ENCODE data around the gene UROS. TPM values are rescaled to one million over a fixed set of nuclear protein-coding genes. Genes with fewer than 3 reads are reported as not detected.
A peak's percentile ranks its signal among the peaks of the same experiment; 100 is the strongest.

UROS gene
- total and polyA plus RNA-seq, 2 donors (not counting 1 experiment from before 2014, with no cell fraction given): 54.4 to 60.4 TPM

DNA sequence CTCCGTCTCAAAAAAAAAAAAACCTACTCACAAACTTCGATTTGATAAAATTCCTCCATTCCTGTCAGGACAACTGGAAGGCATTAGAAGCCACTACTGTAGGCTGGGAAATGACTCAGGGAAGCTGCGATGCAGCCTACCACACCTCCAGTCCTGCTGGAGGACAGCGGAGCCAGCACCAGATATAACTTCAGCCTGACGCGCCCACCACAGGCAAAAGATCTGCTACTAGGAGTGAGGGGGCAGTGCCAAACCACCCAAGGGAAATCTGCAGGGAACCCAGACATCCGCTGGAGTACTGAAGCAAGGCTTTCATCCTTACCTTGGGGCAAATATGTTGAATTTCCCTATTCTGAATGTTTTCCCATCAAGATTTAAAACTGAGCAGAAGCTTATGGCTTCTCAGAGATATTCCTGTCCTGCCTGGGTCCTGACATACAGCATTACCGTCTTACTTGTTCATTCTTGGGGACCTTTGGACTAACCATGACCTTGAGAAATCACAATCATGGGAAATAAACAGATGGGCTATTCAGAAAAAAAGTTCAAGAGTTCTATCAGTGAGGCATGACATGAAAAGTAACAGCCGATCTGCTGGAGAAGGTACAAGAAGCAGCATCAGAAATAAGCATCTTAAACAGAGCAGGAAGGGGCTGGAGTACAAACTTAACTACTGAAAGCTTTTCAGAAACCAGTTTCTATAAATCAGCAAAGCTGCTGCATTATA is 20.7 kb upstream of the UROS start:
- Histone ChIP-seq H3K79me2 (ENCODE audit: control insufficient read depth, insufficient read depth, low read length) (no peaks in the 10 kb centered on the region), H3K27me3 (ENCODE audit: control insufficient read depth, insufficient read depth, low read length) (no peaks in the 10 kb centered on the region), H3K4me1 (ENCODE audit: control insufficient read depth, extremely low read depth, insufficient read depth, low read length) (no peaks in the 10 kb centered on the region), H3K27ac (ENCODE audit: insufficient read depth, low read length) (no peak overlapping the region), H4K20me1 (ENCODE audit: control insufficient read depth, extremely low read depth, insufficient read depth, low read length) (no peaks in the 10 kb centered on the region), H3K9me3 (ENCODE audit: control insufficient read depth, insufficient read depth, low read depth, low read length) (no peaks in the 10 kb centered on the region), H3K9ac (ENCODE audit: insufficient read depth, low read length) (no peak overlapping the region), H3K4me2 (ENCODE audit: extremely low read depth, insufficient read depth, low read length) (no peak overlapping the region), H3K36me3 (ENCODE audit: control insufficient read depth, insufficient read depth, low read length) (peaks cover 6% of the 10 kb centered on the region), H3K4me3 (replicated peaks in 1 of 4; ENCODE audit: control extremely low read depth in 1 of 4, insufficient read depth in 1 of 4, low read depth in 3 of 4, low read length in 4 of 4) (no peak overlapping the region), H2AFZ (ENCODE audit: low read length) (no peak overlapping the region)
- TF ChIP-seq EZH2 (IDR thresholded peaks at IDR 0.05; ENCODE audit: low read length, missing control alignments): no peak
- TF ChIP-seq, protein P1, sequence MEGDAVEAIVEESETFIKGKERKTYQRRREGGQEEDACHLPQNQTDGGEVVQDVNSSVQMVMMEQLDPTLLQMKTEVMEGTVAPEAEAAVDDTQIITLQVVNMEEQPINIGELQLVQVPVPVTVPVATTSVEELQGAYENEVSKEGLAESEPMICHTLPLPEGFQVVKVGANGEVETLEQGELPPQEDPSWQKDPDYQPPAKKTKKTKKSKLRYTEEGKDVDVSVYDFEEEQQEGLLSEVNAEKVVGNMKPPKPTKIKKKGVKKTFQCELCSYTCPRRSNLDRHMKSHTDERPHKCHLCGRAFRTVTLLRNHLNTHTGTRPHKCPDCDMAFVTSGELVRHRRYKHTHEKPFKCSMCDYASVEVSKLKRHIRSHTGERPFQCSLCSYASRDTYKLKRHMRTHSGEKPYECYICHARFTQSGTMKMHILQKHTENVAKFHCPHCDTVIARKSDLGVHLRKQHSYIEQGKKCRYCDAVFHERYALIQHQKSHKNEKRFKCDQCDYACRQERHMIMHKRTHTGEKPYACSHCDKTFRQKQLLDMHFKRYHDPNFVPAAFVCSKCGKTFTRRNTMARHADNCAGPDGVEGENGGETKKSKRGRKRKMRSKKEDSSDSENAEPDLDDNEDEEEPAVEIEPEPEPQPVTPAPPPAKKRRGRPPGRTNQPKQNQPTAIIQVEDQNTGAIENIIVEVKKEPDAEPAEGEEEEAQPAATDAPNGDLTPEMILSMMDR (conservative IDR thresholded peaks at IDR 0.05 in 1 of 2, IDR thresholded peaks at IDR 0.05 in 1 of 2; ENCODE audit: low read depth in 1 of 2, low read length in 2 of 2): no peak
- peak in 1 of 2 donors; percentile 34 for DNase-seq (ENCODE audit: low read depth in 2 of 2)

DNA sequence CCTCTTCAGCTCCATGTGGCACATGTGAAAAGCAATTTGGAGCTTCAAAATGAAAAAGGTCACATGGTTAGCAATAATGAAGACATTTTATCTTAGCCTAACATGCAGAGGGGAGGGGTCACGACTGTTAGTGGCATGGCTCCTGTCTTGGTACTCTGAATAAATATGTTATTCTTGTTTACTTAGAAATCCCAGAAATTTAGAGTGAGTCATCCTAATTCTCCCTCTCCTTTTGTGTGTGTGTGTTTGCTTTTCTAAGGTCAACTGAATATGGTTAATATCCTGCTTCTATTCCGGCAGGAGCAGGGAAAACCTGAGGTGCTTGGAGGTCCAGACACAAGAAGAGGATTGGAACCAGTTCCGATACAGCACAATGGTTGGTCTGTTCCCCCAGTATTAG is 17.9 kb upstream of the UROS start:
- no peak overlapping the region for H3K4me2 ChIP-seq (ENCODE audit: extremely low read depth, insufficient read depth, low read length)
- H4K20me1 ChIP-seq (ENCODE audit: control insufficient read depth, extremely low read depth, insufficient read depth, low read length): no peaks in the 10 kb centered on the region
- no peak for TF ChIP-seq EZH2 (IDR thresholded peaks at IDR 0.05; ENCODE audit: low read length, missing control alignments)
- TF ChIP-seq, protein P1 (conservative IDR thresholded peaks at IDR 0.05 in 1 of 2, IDR thresholded peaks at IDR 0.05 in 1 of 2; ENCODE audit: low read depth in 1 of 2, low read length in 2 of 2): no peak
- no peak overlapping the region for H3K9ac ChIP-seq (ENCODE audit: insufficient read depth, low read length)
- no peak overlapping the region for H2AFZ ChIP-seq (ENCODE audit: low read length)
- no peaks in the 10 kb centered on the region for H3K9me3 ChIP-seq (ENCODE audit: control insufficient read depth, insufficient read depth, low read depth, low read length)
- no peaks in the 10 kb centered on the region for H3K4me1 ChIP-seq (ENCODE audit: control insufficient read depth, extremely low read depth, insufficient read depth, low read length)
- no peak overlapping the region for H3K4me3 ChIP-seq (replicated peaks in 1 of 4; ENCODE audit: control extremely low read depth in 1 of 4, insufficient read depth in 1 of 4, low read depth in 3 of 4, low read length in 4 of 4)
- DNase-seq (ENCODE audit: low read depth in 2 of 2): peak; percentile 47 to 48
- no peak overlapping the region for H3K27ac ChIP-seq (ENCODE audit: insufficient read depth, low read length)
- H3K27me3 ChIP-seq (ENCODE audit: control insufficient read depth, insufficient read depth, low read length): no peaks in the 10 kb centered on the region
- no peaks in the 10 kb centered on the region for H3K79me2 ChIP-seq (ENCODE audit: control insufficient read depth, insufficient read depth, low read length)
- peaks cover 16% of the 10 kb centered on the region for H3K36me3 ChIP-seq (ENCODE audit: control insufficient read depth, insufficient read depth, low read length)

DNA sequence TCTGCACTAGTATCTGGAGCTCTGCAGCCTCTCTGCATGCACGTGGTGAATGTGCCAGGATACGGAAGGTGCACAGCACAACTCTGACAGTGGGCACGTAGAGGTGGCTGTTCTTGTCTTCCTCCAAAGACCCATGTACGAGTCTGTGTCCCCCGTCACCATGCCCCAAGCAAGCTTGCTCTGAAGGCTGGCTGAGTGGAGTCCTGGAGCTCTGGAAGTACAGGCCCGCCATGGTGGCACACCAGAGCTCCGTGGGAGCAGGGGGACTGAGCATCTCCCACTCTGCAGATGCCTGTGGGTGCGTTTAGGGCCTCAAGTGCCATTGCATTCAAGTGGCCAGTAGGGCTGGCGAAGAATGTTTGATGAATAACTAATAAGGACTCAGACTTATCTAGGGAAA is 17.3 kb upstream of the UROS start:
- TF ChIP-seq, protein P1 (conservative IDR thresholded peaks at IDR 0.05 in 1 of 2, IDR thresholded peaks at IDR 0.05 in 1 of 2; ENCODE audit: low read depth in 1 of 2, low read length in 2 of 2): no peak
- TF ChIP-seq EZH2 (IDR thresholded peaks at IDR 0.05; ENCODE audit: low read length, missing control alignments): no peak
- H2AFZ ChIP-seq (ENCODE audit: low read length): no peak overlapping the region
- DNase-seq (ENCODE audit: low read depth in 2 of 2): no peak
- no peak overlapping the region for H3K9ac ChIP-seq (ENCODE audit: insufficient read depth, low read length)
- H3K27me3 ChIP-seq (ENCODE audit: control insufficient read depth, insufficient read depth, low read length): no peaks in the 10 kb centered on the region
- H3K36me3 ChIP-seq (ENCODE audit: control insufficient read depth, insufficient read depth, low read length): peaks cover 15% of the 10 kb centered on the region
- H3K4me3 ChIP-seq (replicated peaks in 1 of 4; ENCODE audit: control extremely low read depth in 1 of 4, insufficient read depth in 1 of 4, low read depth in 3 of 4, low read length in 4 of 4): no peak overlapping the region
- no peak overlapping the region for H3K27ac ChIP-seq (ENCODE audit: insufficient read depth, low read length)
- no peaks in the 10 kb centered on the region for H3K9me3 ChIP-seq (ENCODE audit: control insufficient read depth, insufficient read depth, low read depth, low read length)
- H3K4me2 ChIP-seq (ENCODE audit: extremely low read depth, insufficient read depth, low read length): no peak overlapping the region
- H4K20me1 ChIP-seq (ENCODE audit: control insufficient read depth, extremely low read depth, insufficient read depth, low read length): no peaks in the 10 kb centered on the region
- no peaks in the 10 kb centered on the region for H3K4me1 ChIP-seq (ENCODE audit: control insufficient read depth, extremely low read depth, insufficient read depth, low read length)
- H3K79me2 ChIP-seq (ENCODE audit: control insufficient read depth, insufficient read depth, low read length): no peaks in the 10 kb centered on the region

Measured in fibroblast of lung (primary cell).